OCI-LY7 (cell line): ENCODE data around the gene TPRG1L. TPM values are rescaled to one million over a fixed set of nuclear protein-coding genes. Genes with fewer than 3 reads are reported as not detected.

Source experiments
- BruUV-seq: library from RNA; stranded (reverse); fragments of 400-500 nt; replicated peaks from 2 replicates; lab custom pipeline; 2021; lab: Mats Ljungman, UMichigan
- CTCF ChIA-PET: fragments of 300-600 bp; sonication (Branson Sonifier 250); formaldehyde crosslinking; loops from one replicate; lab custom pipeline; 2022; ENCODE audit warnings: antibody characterized with exemption; ENCODE audit not compliant: unreplicated experiment; lab: Charles Lee
- POLR2A ChIA-PET: fragments of 300-600 bp; sonication (Branson Sonifier 250); formaldehyde crosslinking; loops from one replicate; lab custom pipeline; 2022; ENCODE audit warnings: antibody characterized with exemption; lab: Charles Lee
- DNase-seq: peaks from one replicate; pipeline ENCODE4 v3.0.0-alpha.2; 2015; ENCODE audit warnings: low spot score
- H2AFZ ChIP-seq: fragments of 200-600 bp; sonication (generic), shearing (Covaris generic); 2 replicates; pipeline ENCODE4 v1.6.1; 2014; ENCODE audit warnings: mild to moderate bottlenecking, antibody characterized with exemption, low read length, moderate library complexity
- H3K27ac ChIP-seq: fragments of 200-600 bp; sonication (generic); 2 replicates; pipeline ENCODE4 v1.5.1; 2014; ENCODE audit warnings: mixed run types, low read depth, mild to moderate bottlenecking, moderate library complexity, low read length, inconsistent platforms; ENCODE audit not compliant: poor library complexity, severe bottlenecking
- H3K36me3 ChIP-seq: fragments of 200-600 bp; sonication (generic); 2 replicates; pipeline ENCODE4 v1.6.1; 2014; ENCODE audit warnings: mild to moderate bottlenecking, antibody characterized with exemption, low read length, moderate library complexity, mixed read lengths; ENCODE audit not compliant: insufficient read depth
- H3K4me1 ChIP-seq: fragments of 200-600 bp; sonication (generic); 2 replicates; pipeline ENCODE4 v1.5.1; 2014; ENCODE audit warnings: mild to moderate bottlenecking, low read length; ENCODE audit not compliant: insufficient read depth, poor library complexity, severe bottlenecking
- H3K4me2 ChIP-seq: fragments of 200-600 bp; sonication (generic); 2 replicates; pipeline ENCODE4 v1.6.1; 2014; ENCODE audit warnings: mild to moderate bottlenecking, low read length
- H3K4me3 ChIP-seq: fragments of 200-600 bp; sonication (generic); 2 replicates; pipeline ENCODE4 v1.5.1; 2014; ENCODE audit warnings: mild to moderate bottlenecking, low read depth, low read length; ENCODE audit not compliant: poor library complexity, severe bottlenecking
- H3K79me2 ChIP-seq: fragments of 200-600 bp; sonication (generic); 2 replicates; pipeline ENCODE4 v1.6.1; 2016; ENCODE audit warnings: low read depth, mild to moderate bottlenecking, low read length, moderate library complexity, mixed read lengths; ENCODE audit not compliant: insufficient read depth
- H3K9me2 ChIP-seq: fragments of 200-600 bp; sonication (generic); 2 replicates; pipeline ENCODE4 v1.6.1; 2016; ENCODE audit warnings: mild to moderate bottlenecking, low read length, mixed read lengths; ENCODE audit not compliant: insufficient read depth
- H3K9me3 ChIP-seq: fragments of 200-600 bp; sonication (generic); 2 replicates; pipeline ENCODE4 v1.6.1; 2014; ENCODE audit warnings: mild to moderate bottlenecking, mixed run types, low read length, mixed read lengths
- H4K20me1 ChIP-seq: fragments of 200-600 bp; sonication (generic); 2 replicates; pipeline ENCODE4 v1.6.1; 2014; ENCODE audit warnings: mild to moderate bottlenecking, antibody characterized with exemption, low read length, moderate library complexity, mixed read lengths; ENCODE audit not compliant: insufficient read depth
- EZH2phosphoT487 ChIP-seq: fragments of 200-600 bp; sonication (generic); IDR thresholded peaks from 2 replicates; pipeline ENCODE4 v1.6.1; 2018; ENCODE audit warnings: low read depth, borderline replicate concordance, mild to moderate bottlenecking, mixed run types, antibody characterized with exemption, low read length, moderate library complexity, mixed read lengths
- intact Hi-C: fragments of 100-400 bp; cut with micrococcal nuclease; formaldehyde crosslinking; loops from one replicate; pipeline ENCODE4 v1.10.0; 2022; ENCODE audit not compliant: unreplicated experiment
- total RNA-seq, 2 experiments: library from RNA; depleted of rRNA in 1 of 2; stranded (reverse); fragments of >200 nt in 1 of 2; shearing (Covaris generic) in 1 of 2; gene quantifications; 2 replicates each; pipeline ENCODE4 v1.2.3, GENCODE V29; 2014 to 2022
- TF ChIP-seq, protein P1 (sequence below): fragments of 200-600 bp; sonication (generic); conservative IDR thresholded peaks from 2 replicates; pipeline ENCODE4 v1.5.1; 2014; ENCODE audit warnings: mild to moderate bottlenecking, antibody characterized with exemption, low read length, moderate library complexity, mixed read lengths

The TPRG1L gene
- total RNA-seq, 2 experiments from 2014 or later, result 3.1 to 6.8 TPM

DNA sequence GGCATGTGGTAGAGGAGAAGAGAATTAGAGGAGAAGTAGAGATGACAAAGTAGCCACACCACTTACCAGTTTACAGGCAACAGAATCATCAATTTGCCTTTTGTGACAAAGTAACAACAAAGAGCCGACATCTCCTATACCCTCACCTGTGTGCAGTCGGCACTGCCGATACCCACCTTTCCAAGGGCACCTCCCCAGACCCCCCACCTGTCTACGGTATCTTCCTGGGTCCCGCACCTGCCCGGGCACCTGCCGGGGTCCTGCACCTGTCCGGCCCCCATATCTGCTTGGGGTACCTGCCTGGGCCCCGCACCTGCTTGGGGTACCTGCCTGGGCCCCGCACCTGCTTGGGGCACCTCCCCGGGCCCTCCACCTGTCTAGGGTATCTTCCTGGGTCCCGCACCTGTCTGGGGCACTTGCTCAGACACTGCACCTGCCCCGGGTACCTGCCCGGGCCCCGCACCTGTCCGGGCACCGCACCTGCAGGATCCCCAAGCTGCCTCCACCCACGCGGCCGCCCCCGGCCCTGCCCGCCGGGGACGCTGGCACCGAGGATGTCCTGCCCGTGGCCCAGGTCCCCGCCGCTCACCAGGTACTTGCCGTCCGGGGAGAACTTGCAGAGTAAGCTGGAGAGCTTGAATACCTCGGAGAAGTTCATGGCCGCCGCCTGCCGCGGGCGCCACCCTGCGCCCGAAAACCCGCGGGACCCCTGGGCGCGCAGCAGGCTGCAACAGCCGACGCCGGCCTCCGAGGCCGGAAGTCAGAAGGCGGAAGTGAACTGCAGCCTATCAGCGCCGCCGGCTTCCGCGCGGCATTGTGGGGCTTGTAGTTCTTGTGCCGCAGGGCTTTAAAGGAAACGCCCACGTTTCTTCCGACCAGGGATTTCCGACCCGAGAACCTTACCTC is 24.8 kb downstream of the TPRG1L start, which contains the start of gene WRAP73:
Gene WRAP73, minus strand, starts transcription at position 762 of the 906 bp plus-strand sequence. Its CDS starts 104 bp downstream, at position 658.
- H3K27ac ChIP-seq, result no peak within 1 kb of the TSS
- no TSS peak for BruUV-seq
- no peaks in the 10 kb centered on the region for H4K20me1 ChIP-seq
- H3K4me1 ChIP-seq, result peaks cover 12% of the 10 kb centered on the region
- peak within 1 kb of the TSS; percentile 89 for H3K4me2 ChIP-seq
- no peaks in the 10 kb centered on the region for H3K9me3 ChIP-seq
- no peaks in the 10 kb centered on the region for H3K79me2 ChIP-seq
- H2AFZ ChIP-seq, result peak within 1 kb of the TSS; percentile 76
- intact Hi-C loops, result no loop called here
- H3K36me3 ChIP-seq, result peaks cover 26% of the 10 kb centered on the region; the same call in 1 of the 2 replicates
- CTCF ChIA-PET, result interaction anchor here (0.6 kb wide), 1 partner anchor 319 kb away, joined by 3 read pairs; no protein-coding TSS in a partner anchor
- peak; percentile 95 for DNase-seq
- POLR2A ChIA-PET, result interaction anchor here (1.0 kb wide), 1 partner anchor 18 kb away, joined by 3 read pairs; no protein-coding TSS in a partner anchor
- H3K9me2 ChIP-seq, result no peaks in the 10 kb centered on the region
- peak within 1 kb of the TSS; percentile 91 for H3K4me3 ChIP-seq
- no peak for TF ChIP-seq EZH2phosphoT487
- TF ChIP-seq, protein P1, sequence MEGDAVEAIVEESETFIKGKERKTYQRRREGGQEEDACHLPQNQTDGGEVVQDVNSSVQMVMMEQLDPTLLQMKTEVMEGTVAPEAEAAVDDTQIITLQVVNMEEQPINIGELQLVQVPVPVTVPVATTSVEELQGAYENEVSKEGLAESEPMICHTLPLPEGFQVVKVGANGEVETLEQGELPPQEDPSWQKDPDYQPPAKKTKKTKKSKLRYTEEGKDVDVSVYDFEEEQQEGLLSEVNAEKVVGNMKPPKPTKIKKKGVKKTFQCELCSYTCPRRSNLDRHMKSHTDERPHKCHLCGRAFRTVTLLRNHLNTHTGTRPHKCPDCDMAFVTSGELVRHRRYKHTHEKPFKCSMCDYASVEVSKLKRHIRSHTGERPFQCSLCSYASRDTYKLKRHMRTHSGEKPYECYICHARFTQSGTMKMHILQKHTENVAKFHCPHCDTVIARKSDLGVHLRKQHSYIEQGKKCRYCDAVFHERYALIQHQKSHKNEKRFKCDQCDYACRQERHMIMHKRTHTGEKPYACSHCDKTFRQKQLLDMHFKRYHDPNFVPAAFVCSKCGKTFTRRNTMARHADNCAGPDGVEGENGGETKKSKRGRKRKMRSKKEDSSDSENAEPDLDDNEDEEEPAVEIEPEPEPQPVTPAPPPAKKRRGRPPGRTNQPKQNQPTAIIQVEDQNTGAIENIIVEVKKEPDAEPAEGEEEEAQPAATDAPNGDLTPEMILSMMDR, result peak; percentile 69

DNA sequence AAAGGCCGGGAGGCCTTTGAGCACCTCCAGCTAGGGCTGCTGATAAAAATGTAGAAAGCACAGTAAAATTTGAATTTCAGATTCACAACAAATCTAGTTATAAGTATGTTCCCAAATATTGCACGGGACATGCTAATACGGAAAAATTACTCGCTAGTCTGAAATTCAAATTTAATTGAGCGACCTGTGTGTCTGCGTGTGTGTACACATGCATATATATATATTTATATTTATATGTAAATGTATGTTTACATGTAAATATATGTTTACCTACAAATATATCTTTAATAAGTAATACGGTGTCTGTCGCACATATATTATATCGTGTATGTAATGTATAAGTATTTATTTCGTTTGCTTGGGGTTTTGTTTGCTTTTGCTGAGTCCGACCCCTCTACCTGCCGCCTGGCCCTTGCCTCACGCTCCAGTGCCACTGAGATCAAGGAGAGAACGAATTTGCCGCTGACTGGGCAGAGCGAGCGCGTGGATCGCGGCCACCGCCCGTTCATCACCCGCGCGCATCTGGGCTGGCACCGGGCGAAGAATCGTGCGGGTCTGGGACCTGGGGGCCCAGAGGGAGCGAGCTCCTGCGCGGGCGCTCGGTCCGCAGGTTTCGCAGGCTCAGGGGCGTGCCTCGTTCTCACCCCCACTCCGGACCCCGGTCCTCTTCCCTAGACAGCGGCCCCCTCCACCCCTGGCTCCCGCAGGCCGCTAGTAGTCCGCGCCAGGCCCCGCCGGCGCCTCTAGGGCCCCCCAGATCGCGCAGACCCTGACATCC is 25.6 kb downstream of the TPRG1L start:
- Histone ChIP-seq H3K27ac (no peak overlapping the region), H3K79me2 (no peaks in the 10 kb centered on the region), H3K4me1 (peaks cover 12% of the 10 kb centered on the region), H3K36me3 (peaks cover 21% of the 10 kb centered on the region; the same call in 1 of the 2 replicates), H3K4me3 (peak overlapping the region; percentile 91), H4K20me1 (no peaks in the 10 kb centered on the region), H2AFZ (no peak overlapping the region; the same call in 1 of the 2 replicates), H3K4me2 (peak overlapping the region; percentile 31; the same call in 1 of the 2 replicates), H3K9me2 (no peaks in the 10 kb centered on the region), H3K9me3 (no peaks in the 10 kb centered on the region)
- no peak for TF ChIP-seq EZH2phosphoT487
- TF ChIP-seq, protein P1, result no peak
- no TSS peak for BruUV-seq
- intact Hi-C loops, result no loop called here
- CTCF ChIA-PET, result interaction anchor here (0.6 kb wide), 1 partner anchor 318 kb away, joined by 3 read pairs; no protein-coding TSS in a partner anchor
- no peak for DNase-seq
- POLR2A ChIA-PET, result no interaction called here
